Smooth muscle cell (in vitro differentiated cells): ENCODE measurements around the gene PITPNB. TPM values are rescaled to one million over a fixed set of nuclear protein-coding genes. Genes with fewer than 3 reads are reported as not detected.

Experiments
- DNase-seq: peaks from one replicate; lab custom pipeline; 2025; ENCODE audit not compliant: unreplicated experiment; lab: John Stamatoyannopoulos, UW
- H2AFZ ChIP-seq: fragments of 200-600 bp; sonication (generic); 2 replicates; pipeline ENCODE4 v1.6.0; 2016; ENCODE audit warnings: antibody characterized with exemption, low read depth, mild to moderate bottlenecking
- H3F3A ChIP-seq: fragments of 200-600 bp; sonication (generic); 2 replicates; pipeline ENCODE4 v1.6.0; 2017; ENCODE audit warnings: antibody characterized with exemption, low read depth
- H3K27ac ChIP-seq: fragments of 200-600 bp; sonication (generic); 2 replicates; pipeline ENCODE4 v1.5.1; 2016; ENCODE audit warnings: low read depth, mild to moderate bottlenecking
- H3K27me3 ChIP-seq: fragments of 200-600 bp; sonication (generic); 2 replicates; pipeline ENCODE4 v1.6.1; 2016; ENCODE audit warnings: low read depth, mild to moderate bottlenecking
- H3K36me3 ChIP-seq: fragments of 200-600 bp; sonication (generic); 2 replicates; pipeline ENCODE4 v1.5.1; 2016; ENCODE audit warnings: low read depth
- H3K4me1 ChIP-seq: fragments of 200-600 bp; sonication (generic); 2 replicates; pipeline ENCODE4 v1.5.1; 2016; ENCODE audit warnings: low read depth
- H3K4me2 ChIP-seq: fragments of 200-600 bp; sonication (generic); 2 replicates; pipeline ENCODE4 v1.6.0; 2016; ENCODE audit warnings: mild to moderate bottlenecking
- H3K4me3 ChIP-seq: fragments of 200-600 bp; sonication (generic); 2 replicates; pipeline ENCODE4 v1.5.1; 2016; ENCODE audit warnings: mild to moderate bottlenecking
- H3K79me2 ChIP-seq: fragments of 200-600 bp; sonication (generic); 2 replicates; pipeline ENCODE4 v1.6.0; 2016; ENCODE audit warnings: low read depth, mild to moderate bottlenecking
- H3K9ac ChIP-seq: fragments of 200-600 bp; sonication (generic); 2 replicates; pipeline ENCODE4 v1.6.0; 2016; ENCODE audit warnings: low read depth
- H3K9me3 ChIP-seq: fragments of 200-600 bp; sonication (generic); replicated peaks from 2 replicates; pipeline ENCODE4 v1.5.1; 2016; ENCODE audit warnings: low read depth
- H4K20me1 ChIP-seq: fragments of 200-600 bp; sonication (generic); 2 replicates; pipeline ENCODE4 v1.6.0; 2016; ENCODE audit warnings: low read depth
- CTCF ChIP-seq: fragments of 200-600 bp; sonication (generic); IDR thresholded peaks from 2 replicates; pipeline ENCODE4 v1.5.1; 2017; ENCODE audit warnings: borderline replicate concordance, mild to moderate bottlenecking, antibody characterized with exemption; ENCODE audit not compliant: insufficient read depth, poor library complexity, severe bottlenecking
- WGBS: methylation state at CpG from one replicate; pipeline ENCODE4 v1.1.7; 2016; ENCODE audit warnings: low lambda C conversion rate; 5-methylcytosine and 5-hydroxymethylcytosine counted together
- polyA plus RNA-seq: library from polyadenylated mRNA; unstranded; fragments of >200 nt; fragmentation: Nextera tagmentation; extraction: Ambion mirVana; gene quantifications from 2 replicates; pipeline ENCODE4 v1.2.1, GENCODE V29; 2016
- total RNA-seq: library from RNA; depleted of rRNA; stranded (reverse); fragments of >200 nt; gene quantifications from 2 replicates; pipeline ENCODE4 v1.2.3, GENCODE V29; 2014

The PITPNB gene
- total and polyA plus RNA-seq, 2 experiments from 2014 or later = 37.8 to 47.0 TPM

- 85% methylated on average over 7 of the region's 7 CpGs for WGBS
- no peak for TF ChIP-seq CTCF
- Histone ChIP-seq H3K79me2 (no peaks in the 10 kb centered on the region), H3F3A (no peaks in the 10 kb centered on the region), H3K4me2 (no peak overlapping the region), H3K9ac (no peak overlapping the region), H3K27me3 (no peaks in the 10 kb centered on the region), H3K4me1 (peaks cover 6% of the 10 kb centered on the region), H4K20me1 (peaks cover 9% of the 10 kb centered on the region), H3K36me3 (no peaks in the 10 kb centered on the region), H3K27ac (no peak overlapping the region), H3K4me3 (no peak overlapping the region), H2AFZ (no peak overlapping the region), H3K9me3 (no peaks in the 10 kb centered on the region)
- no peak for DNase-seq
Measured at GRCh38 chr22:27845644-27846043, 73.4 kb downstream of the PITPNB start.

- Histone ChIP-seq H4K20me1 (peaks cover 3% of the 10 kb centered on the region), H3K9ac (no peak overlapping the region), H2AFZ (no peak overlapping the region), H3K79me2 (no peaks in the 10 kb centered on the region), H3K27ac (no peak overlapping the region), H3K27me3 (no peaks in the 10 kb centered on the region), H3K36me3 (no peaks in the 10 kb centered on the region), H3F3A (no peaks in the 10 kb centered on the region), H3K4me1 (no peaks in the 10 kb centered on the region), H3K4me3 (no peak overlapping the region), H3K4me2 (no peak overlapping the region), H3K9me3 (no peaks in the 10 kb centered on the region)
- WGBS = 75% methylated on average over 20 of the region's 20 CpGs
- no peak for TF ChIP-seq CTCF
- no peak for DNase-seq
Measured at GRCh38 chr22:27844656-27845591, 74.1 kb downstream of the PITPNB start.

GRCh38 chr22:27844256-27844655 is 74.8 kb downstream of the PITPNB start:
- H3K4me1 ChIP-seq = no peaks in the 10 kb centered on the region
- H3K79me2 ChIP-seq = no peaks in the 10 kb centered on the region
- no peak overlapping the region for H2AFZ ChIP-seq
- no peak for TF ChIP-seq CTCF
- WGBS = 89% methylated on average over 6 of the region's 6 CpGs
- no peaks in the 10 kb centered on the region for H3K9me3 ChIP-seq
- H4K20me1 ChIP-seq = no peaks in the 10 kb centered on the region
- no peak for DNase-seq
- no peak overlapping the region for H3K9ac ChIP-seq
- H3K27ac ChIP-seq = no peak overlapping the region
- no peak overlapping the region for H3K4me3 ChIP-seq
- H3K4me2 ChIP-seq = no peak overlapping the region
- no peaks in the 10 kb centered on the region for H3F3A ChIP-seq
- no peaks in the 10 kb centered on the region for H3K27me3 ChIP-seq
- H3K36me3 ChIP-seq = no peaks in the 10 kb centered on the region
